Measurements from ENCODE around the gene MFAP3L.
"Not testable (repeated sequence)": the region's sequence is repeated elsewhere in the genome, so short reads cannot be mapped to it uniquely, and the experiment has no call there.

MFAP3L gene

GRCh38 chr4:170026253-170027021 is at the start of gene MFAP3L:
Gene MFAP3L, minus strand, starts transcription at chr4:170026395. Its CDS starts 20,518 bp downstream, at chr4:170005877.
- peak within 1 kb of the TSS; percentile 81 for H3K27ac Mint-ChIP-seq
- peak within 1 kb of the TSS; percentile 82 for H3K4me3 Mint-ChIP-seq
- H3K9me3 Mint-ChIP-seq: no peaks in the 10 kb centered on the region
- intact Hi-C loops (cut with micrococcal nuclease): loop anchor here (2.0 to 5.0 kb wide), 2 partner anchors 79 to 414 kb away; partner anchors contain the start of gene NEK1
- no peaks in the 10 kb centered on the region for H3K36me3 Mint-ChIP-seq (ENCODE audit: low read depth)
- peaks cover 78% of the 10 kb centered on the region for H3K27me3 Mint-ChIP-seq
- H3K4me1 Mint-ChIP-seq (ENCODE audit: low read depth): peaks cover 13% of the 10 kb centered on the region

GRCh38 chr4:170071196-170071595 is 45.0 kb upstream of the MFAP3L start:
- H3K4me1 Mint-ChIP-seq (ENCODE audit: low read depth): no peaks in the 10 kb centered on the region
- intact Hi-C loops (cut with micrococcal nuclease): no loop called here
- H3K4me3 Mint-ChIP-seq: no peak overlapping the region
- H3K9me3 Mint-ChIP-seq: no peaks in the 10 kb centered on the region
- peaks cover 3% of the 10 kb centered on the region for H3K27me3 Mint-ChIP-seq
- H3K36me3 Mint-ChIP-seq (ENCODE audit: low read depth): no peaks in the 10 kb centered on the region
- no peak overlapping the region for H3K27ac Mint-ChIP-seq

GRCh38 chr4:170068438-170069128 is 42.4 kb upstream of the MFAP3L start:
- Mint-ChIP-seq H3K27ac (no peak overlapping the region), H3K36me3 (ENCODE audit: low read depth) (no peaks in the 10 kb centered on the region), H3K9me3 (no peaks in the 10 kb centered on the region), H3K4me3 (no peak overlapping the region), H3K4me1 (ENCODE audit: low read depth) (no peaks in the 10 kb centered on the region), H3K27me3 (peaks cover 3% of the 10 kb centered on the region)
- intact Hi-C loops (cut with micrococcal nuclease): no loop called here

DNA sequence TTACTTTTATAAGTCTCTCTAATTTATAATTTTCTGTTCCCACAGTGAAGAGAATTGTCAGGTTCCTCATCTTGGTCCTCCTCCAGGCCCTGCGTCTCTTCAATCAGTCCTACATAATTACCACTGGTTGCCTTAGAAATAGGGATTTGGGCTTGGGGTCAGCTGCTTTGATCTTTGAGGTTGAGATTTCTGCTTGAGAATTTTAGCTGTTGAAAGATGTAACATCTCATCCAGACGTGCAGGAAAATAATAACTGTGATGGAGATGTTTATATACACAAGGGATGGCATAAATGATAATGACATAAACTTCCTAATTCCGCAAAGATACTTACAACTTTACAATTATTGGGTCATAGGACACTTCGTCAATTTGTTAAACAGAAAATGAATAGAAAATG is 33.2 kb upstream of the MFAP3L start:
- Mint-ChIP-seq H3K4me1 (ENCODE audit: low read depth) (no peaks in the 10 kb centered on the region), H3K27me3 (no peaks in the 10 kb centered on the region), H3K27ac (no peak overlapping the region), H3K36me3 (ENCODE audit: low read depth) (no peaks in the 10 kb centered on the region), H3K9me3 (no peaks in the 10 kb centered on the region), H3K4me3 (no peak overlapping the region)
- intact Hi-C loops (cut with micrococcal nuclease): no loop called here

DNA sequence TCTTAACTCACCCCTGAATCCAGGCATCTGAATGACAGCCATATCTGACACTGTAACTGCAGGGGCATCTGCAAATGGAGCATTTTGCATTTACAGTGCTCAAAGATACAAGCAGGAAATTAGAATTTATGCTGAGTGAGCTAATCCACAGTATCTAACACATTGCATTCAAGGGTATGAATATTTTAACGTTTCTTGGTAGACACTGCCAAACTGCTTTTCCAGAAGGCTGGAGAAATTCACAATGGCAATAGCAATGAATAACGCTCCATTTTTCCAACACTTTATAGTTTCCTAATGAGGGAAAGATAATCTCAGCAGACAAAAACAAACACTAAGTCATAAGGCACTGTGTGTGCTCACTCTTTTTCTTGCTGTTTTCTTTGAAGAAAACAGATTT is 32.6 kb upstream of the MFAP3L start:
- H3K36me3 Mint-ChIP-seq (ENCODE audit: low read depth): no peaks in the 10 kb centered on the region
- intact Hi-C loops (cut with micrococcal nuclease): no loop called here
- H3K9me3 Mint-ChIP-seq: no peaks in the 10 kb centered on the region
- no peak overlapping the region for H3K4me3 Mint-ChIP-seq
- no peak overlapping the region for H3K27ac Mint-ChIP-seq
- H3K4me1 Mint-ChIP-seq (ENCODE audit: low read depth): no peaks in the 10 kb centered on the region
- no peaks in the 10 kb centered on the region for H3K27me3 Mint-ChIP-seq

- H3K36me3 Mint-ChIP-seq (ENCODE audit: low read depth): no peaks in the 10 kb centered on the region
- intact Hi-C loops (cut with micrococcal nuclease): no loop called here
Measured at GRCh38 chr4:170057866-170058265, 31.7 kb upstream of the MFAP3L start.

DNA sequence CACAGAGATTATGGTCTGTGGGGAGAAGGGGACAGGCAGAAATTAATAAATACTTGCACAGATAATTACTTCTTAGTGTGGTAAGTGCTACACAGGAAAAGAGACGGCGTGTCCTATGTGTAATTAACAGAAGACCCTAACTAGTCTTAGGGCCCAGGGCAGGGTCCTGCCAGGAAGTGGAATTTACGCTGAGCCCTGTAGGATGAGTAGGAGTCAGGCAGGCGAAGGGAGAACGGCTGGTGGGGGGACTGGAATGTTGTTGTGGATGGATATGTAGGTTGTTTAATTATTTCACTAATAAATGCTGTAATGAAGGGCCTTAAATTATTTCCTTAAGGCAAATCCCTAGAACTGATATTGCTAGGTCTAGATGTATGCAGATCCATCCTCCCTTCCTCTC is 26.7 kb upstream of the MFAP3L start:
- intact Hi-C loops (cut with micrococcal nuclease): no loop called here
- H3K4me3 Mint-ChIP-seq: no peak overlapping the region
- H3K9me3 Mint-ChIP-seq: no peaks in the 10 kb centered on the region
- H3K27me3 Mint-ChIP-seq: peaks cover 10% of the 10 kb centered on the region
- H3K4me1 Mint-ChIP-seq (ENCODE audit: low read depth): no peaks in the 10 kb centered on the region
- H3K27ac Mint-ChIP-seq: no peak overlapping the region
- H3K36me3 Mint-ChIP-seq (ENCODE audit: low read depth): no peaks in the 10 kb centered on the region

More at GRCh38 chr4:170057866-170058265, 31.7 kb upstream of the MFAP3L start:
- Mint-ChIP-seq H3K27me3 (no peaks in the 10 kb centered on the region), H3K9me3 (no peaks in the 10 kb centered on the region), H3K4me1 (ENCODE audit: low read depth) (no peaks in the 10 kb centered on the region), H3K27ac (no peak overlapping the region), H3K4me3 (no peak overlapping the region)

DNA sequence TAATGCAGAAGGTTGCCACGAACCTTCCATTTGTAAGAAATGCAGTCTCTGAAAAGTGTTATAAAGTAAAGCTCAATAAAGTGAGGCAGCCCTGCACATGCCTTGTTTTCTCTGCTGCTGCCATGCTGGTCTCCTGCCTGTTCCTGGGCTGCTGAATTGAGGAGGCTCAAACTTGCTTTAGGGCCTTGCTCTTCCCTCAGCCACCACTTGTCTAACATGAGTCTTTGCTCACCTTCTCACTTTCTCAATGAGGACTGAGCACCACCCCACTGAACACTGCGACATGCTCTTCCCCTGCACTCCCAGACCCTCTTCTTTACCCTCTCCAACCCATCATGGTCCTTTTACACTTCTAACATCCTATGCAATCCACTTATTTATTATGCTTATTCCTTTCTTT is 25.2 kb upstream of the MFAP3L start:
- H3K27ac Mint-ChIP-seq: no peak overlapping the region
- intact Hi-C loops (cut with micrococcal nuclease): no loop called here
- no peaks in the 10 kb centered on the region for H3K9me3 Mint-ChIP-seq
- no peaks in the 10 kb centered on the region for H3K36me3 Mint-ChIP-seq (ENCODE audit: low read depth)
- no peak overlapping the region for H3K4me3 Mint-ChIP-seq
- no peaks in the 10 kb centered on the region for H3K4me1 Mint-ChIP-seq (ENCODE audit: low read depth)
- H3K27me3 Mint-ChIP-seq: peaks cover 10% of the 10 kb centered on the region

GRCh38 chr4:170049766-170050165 is 23.6 kb upstream of the MFAP3L start:
- Mint-ChIP-seq H3K27me3 (peaks cover 10% of the 10 kb centered on the region), H3K4me3 (no peak overlapping the region), H3K27ac (no peak overlapping the region), H3K9me3 (no peaks in the 10 kb centered on the region), H3K4me1 (ENCODE audit: low read depth) (no peaks in the 10 kb centered on the region), H3K36me3 (ENCODE audit: low read depth) (no peaks in the 10 kb centered on the region)
- intact Hi-C loops (cut with micrococcal nuclease): loop anchor here (5.0 kb wide), 1 partner anchor 437 kb away; the partner anchor contains the start of gene NEK1

GRCh38 chr4:170047771-170048354 is 21.7 kb upstream of the MFAP3L start:
- intact Hi-C loops (cut with micrococcal nuclease): loop anchor here (1.0 to 5.0 kb wide), 2 partner anchors 237 to 436 kb away; partner anchors contain the start of gene NEK1
- Mint-ChIP-seq H3K36me3 (ENCODE audit: low read depth) (no peaks in the 10 kb centered on the region), H3K4me3 (no peak overlapping the region), H3K9me3 (no peaks in the 10 kb centered on the region), H3K27me3 (peaks cover 12% of the 10 kb centered on the region), H3K4me1 (ENCODE audit: low read depth) (no peaks in the 10 kb centered on the region), H3K27ac (no peak overlapping the region)

DNA sequence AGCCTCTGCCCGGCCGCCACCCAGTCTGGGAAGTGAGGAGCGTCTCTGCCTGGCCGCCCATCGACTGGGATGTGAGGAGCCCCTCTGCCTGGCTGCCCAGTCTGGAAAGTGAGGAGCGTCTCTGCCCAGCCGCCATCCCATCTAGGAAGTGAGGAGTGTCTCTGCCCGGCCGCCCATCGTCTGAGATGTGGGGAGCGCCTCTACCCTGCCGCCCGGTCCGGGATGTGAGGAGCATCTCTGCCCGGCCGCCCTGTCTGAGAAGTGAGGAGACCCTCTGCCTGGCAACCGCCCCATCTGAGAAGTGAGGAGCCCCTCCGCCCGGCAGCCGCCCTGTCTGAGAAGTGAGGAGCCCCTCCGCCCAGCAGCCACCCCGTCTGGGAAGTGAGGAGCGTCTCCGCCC is 20.0 kb upstream of the MFAP3L start:
- H3K9me3 Mint-ChIP-seq; H3K4me1 Mint-ChIP-seq (ENCODE audit: low read depth); H3K27ac Mint-ChIP-seq; H3K36me3 Mint-ChIP-seq (ENCODE audit: low read depth); H3K4me3 Mint-ChIP-seq: not testable (repeated sequence)
- intact Hi-C loops (cut with micrococcal nuclease): loop anchor here (5.0 kb wide), 1 partner anchor 434 kb away; the partner anchor contains the start of gene NEK1
- H3K27me3 Mint-ChIP-seq: peaks cover 20% of the 10 kb centered on the region

- H3K27ac Mint-ChIP-seq: no peak overlapping the region
- H3K27me3 Mint-ChIP-seq: peaks cover 27% of the 10 kb centered on the region
- intact Hi-C loops (cut with micrococcal nuclease): no loop called here
- H3K9me3 Mint-ChIP-seq: no peaks in the 10 kb centered on the region
- H3K4me3 Mint-ChIP-seq: no peak overlapping the region
- H3K36me3 Mint-ChIP-seq (ENCODE audit: low read depth): no peaks in the 10 kb centered on the region
- H3K4me1 Mint-ChIP-seq (ENCODE audit: low read depth): no peaks in the 10 kb centered on the region
Measured at GRCh38 chr4:170040031-170040680, 14.0 kb upstream of the MFAP3L start.

DNA sequence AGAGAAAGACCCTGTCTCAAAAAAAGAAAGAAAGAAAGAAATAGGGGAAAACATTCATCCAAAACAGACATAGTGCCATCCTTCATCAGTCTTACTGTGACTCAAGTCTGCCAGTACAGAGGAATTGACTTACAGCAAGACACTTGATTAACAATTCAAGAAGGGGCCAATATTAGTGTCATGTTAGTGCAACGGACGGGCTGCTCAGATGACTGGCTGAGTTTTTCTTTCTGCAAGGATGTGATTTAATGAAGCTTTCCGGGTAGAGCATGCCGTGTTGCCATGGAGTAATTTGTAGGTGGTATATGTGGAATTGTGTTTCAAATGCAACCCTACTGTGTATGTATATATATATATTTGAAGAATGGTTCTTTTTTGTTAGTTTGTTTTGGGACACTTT is 12.6 kb upstream of the MFAP3L start:
- no peak overlapping the region for H3K27ac Mint-ChIP-seq
- H3K9me3 Mint-ChIP-seq: no peaks in the 10 kb centered on the region
- no peak overlapping the region for H3K4me3 Mint-ChIP-seq
- peaks cover 31% of the 10 kb centered on the region for H3K27me3 Mint-ChIP-seq
- H3K36me3 Mint-ChIP-seq (ENCODE audit: low read depth): no peaks in the 10 kb centered on the region
- intact Hi-C loops (cut with micrococcal nuclease): no loop called here
- H3K4me1 Mint-ChIP-seq (ENCODE audit: low read depth): no peaks in the 10 kb centered on the region

GRCh38 chr4:170038232-170038631 is 12.0 kb upstream of the MFAP3L start:
- Mint-ChIP-seq H3K27ac (no peak overlapping the region), H3K36me3 (ENCODE audit: low read depth) (no peaks in the 10 kb centered on the region), H3K27me3 (peaks cover 33% of the 10 kb centered on the region), H3K4me3 (no peak overlapping the region), H3K4me1 (ENCODE audit: low read depth) (no peaks in the 10 kb centered on the region), H3K9me3 (no peaks in the 10 kb centered on the region)
- intact Hi-C loops (cut with micrococcal nuclease): no loop called here

Measured in dendritic cell treated with granulocyte-macrophage colony-stimulating factor and Interleukin-4, amounts not matched to agents 40 ng/mL and 50 ng/mL, for 4 days (primary cell).